CD4-positive, CD25-positive, alpha-beta regulatory T cell (primary cell): Measurements from ENCODE around the gene PTBP3. TPM values are rescaled to one million over a fixed set of nuclear protein-coding genes. Genes with fewer than 3 reads are reported as not detected.

ENCODE experiments used
- ATAC-seq, 2 donors: fragments of 150-1000 bp; cut with Tn5 transposase; one replicate each; pipeline ENCODE4 v1.10.0; 2021; ENCODE audit warnings: low read depth in 2 of 2, moderate number of reproducible peaks in 2 of 2, moderate library complexity in 1 of 2
- DNase-seq, 3 donors: peaks; one replicate each; pipeline versions ENCODE4 v3.0.0 to v3.0.0-alpha.2; 2012 to 2022; ENCODE audit warnings: mixed read lengths in 1 of 3
- H3K27ac ChIP-seq: one replicate; pipeline ENCODE4 v1.7.0; 2013; ENCODE audit warnings: mild to moderate bottlenecking, low read length; ENCODE audit not compliant: insufficient read depth, poor library complexity, severe bottlenecking
- H3K27me3 ChIP-seq: one replicate; pipeline ENCODE4 v1.7.0; 2013; ENCODE audit warnings: low read length; ENCODE audit not compliant: control insufficient read depth, insufficient read depth
- H3K36me3 ChIP-seq: one replicate; pipeline ENCODE4 v1.7.0; 2013; ENCODE audit warnings: mild to moderate bottlenecking, low read length, moderate library complexity; ENCODE audit not compliant: control insufficient read depth, insufficient read depth
- H3K4me1 ChIP-seq: 2 replicates; pipeline ENCODE4 v1.7.0; 2013; ENCODE audit warnings: mild to moderate bottlenecking, low read length; ENCODE audit not compliant: insufficient read depth, control insufficient read depth, poor library complexity, severe bottlenecking
- H3K4me3 ChIP-seq: one replicate; pipeline ENCODE4 v1.7.0; 2013; ENCODE audit warnings: low read depth, mild to moderate bottlenecking, low read length, moderate library complexity
- H3K9me3 ChIP-seq, 2 experiments: 1 replicate in 1 of 2; 2 replicates in 1 of 2; pipeline ENCODE4 v1.7.0; 2013; ENCODE audit warnings: low read length in 2 of 2, mild to moderate bottlenecking in 1 of 2, moderate library complexity in 1 of 2; ENCODE audit not compliant: control insufficient read depth in 2 of 2
- H3K27ac Mint-ChIP-seq, 3 donors: one replicate each; pipeline ENCODE4 v1.8.0; 2020 to 2022; ENCODE audit warnings: mild to moderate bottlenecking in 3 of 3, mixed read lengths in 3 of 3, moderate library complexity in 2 of 3
- H3K27me3 Mint-ChIP-seq: one replicate; pipeline ENCODE4 v1.8.0; 2022; ENCODE audit warnings: mild to moderate bottlenecking, mixed read lengths
- H3K36me3 Mint-ChIP-seq: one replicate; pipeline ENCODE4 v1.8.0; 2020; ENCODE audit warnings: mixed read lengths
- H3K4me1 Mint-ChIP-seq, 4 donors: one replicate each; pipeline ENCODE4 v1.8.0; 2020 to 2022; ENCODE audit warnings: mixed read lengths in 4 of 4, mild to moderate bottlenecking in 1 of 4
- H3K4me3 Mint-ChIP-seq, 4 donors: one replicate each; pipeline ENCODE4 v1.8.0; 2020 to 2022; ENCODE audit warnings: mild to moderate bottlenecking in 4 of 4, mixed read lengths in 4 of 4, moderate library complexity in 3 of 4
- H3K9me3 Mint-ChIP-seq, 7 donors: one replicate each; pipeline ENCODE4 v1.8.0; 2020 to 2022; ENCODE audit warnings: mixed read lengths in 7 of 7, mild to moderate bottlenecking in 3 of 7, moderate library complexity in 2 of 7
- polyA plus RNA-seq, 4 donors: library from polyadenylated mRNA; unstranded; fragments of 300-500 nt; fragmentation: Illumina TruSeq; gene quantifications; one replicate each; pipeline ENCODE4 v1.2.3, GENCODE V29; 2021
- total RNA-seq: library from RNA; stranded (reverse); gene quantifications from one replicate; pipeline ENCODE4 v1.2.3, GENCODE V29; 2022

Gene PTBP3
- total RNA-seq (144 TPM), polyA plus RNA-seq (10 to 100 TPM; 49.5 to 56.8 (median 52.8) TPM)

- no peaks in the 10 kb centered on the region for H3K36me3 ChIP-seq
- H3K4me1 ChIP-seq = peaks cover 44% of the 10 kb centered on the region
- Mint-ChIP-seq H3K27ac (peak within 1 kb of the TSS; percentile 90 to 96 (median 93)), H3K4me3 (peak within 1 kb of the TSS; percentile 95 to 99 (median 97)), H3K9me3 (peaks cover 0 to 2% (median 0%) of the 10 kb centered on the region in 7 donors), H3K36me3 (peaks cover 5% of the 10 kb centered on the region), H3K4me1 (peaks cover 28 to 42% (median 36%) of the 10 kb centered on the region in 4 donors), H3K27me3 (no peaks in the 10 kb centered on the region)
- peak within 1 kb of the TSS; percentile 96 for H3K4me3 ChIP-seq
- ATAC-seq = peak; percentile 55 to 56
- DNase-seq = peak; percentile 73 to 89 (median 76)
- no peaks in the 10 kb centered on the region for H3K9me3 ChIP-seq
- H3K27ac ChIP-seq = peak within 1 kb of the TSS; percentile 95
- no peaks in the 10 kb centered on the region for H3K27me3 ChIP-seq
Observed at GRCh38 chr9:112332977-112333638, at the start of gene PTBP3. Gene PTBP3 (minus strand): TSS chr9:112333619. CDS start chr9:112297865, 35,754 bp downstream.

DNA sequence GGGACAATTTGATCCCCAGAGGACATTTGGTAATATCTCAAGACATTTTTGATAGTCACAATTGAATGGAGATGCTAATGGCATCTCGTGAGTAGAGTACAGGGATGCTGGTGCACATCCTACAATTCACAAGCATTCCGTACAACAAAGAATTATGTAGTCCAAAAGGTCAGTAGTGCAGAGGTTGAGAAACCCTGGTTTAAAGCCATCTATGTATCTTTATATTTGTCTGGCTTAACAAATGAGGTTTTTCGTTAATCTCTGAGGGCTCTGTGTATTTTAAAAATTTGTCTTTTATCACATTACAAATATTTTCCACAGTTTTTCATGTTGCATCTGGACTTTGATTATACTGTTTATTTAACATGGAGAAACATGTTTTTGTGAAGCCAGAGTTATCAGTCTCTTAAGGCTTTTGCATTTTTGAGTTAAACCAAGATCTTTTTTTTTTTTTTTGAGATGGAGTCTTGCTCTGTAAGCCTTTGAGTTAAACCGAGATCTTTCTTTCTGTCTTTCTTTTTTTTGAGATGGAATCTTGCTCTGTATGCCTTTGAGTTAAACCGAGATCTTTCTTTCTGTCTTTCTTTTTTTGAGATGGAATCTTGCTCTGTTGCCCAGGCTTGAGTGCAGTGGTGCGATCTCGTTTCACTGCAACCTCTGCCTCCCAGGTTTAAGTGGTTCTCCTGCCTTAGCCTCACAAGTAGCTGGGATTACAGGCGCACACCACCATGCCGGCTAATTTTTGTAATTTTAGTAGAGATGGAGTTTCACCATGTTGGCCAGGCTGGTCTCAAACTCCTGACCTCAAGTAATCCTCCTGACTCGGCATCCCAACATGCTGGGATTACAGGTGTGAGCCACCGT, 49.3 kb upstream of the PTBP3 start:
- Histone ChIP-seq H3K9me3 (no peaks in the 10 kb centered on the region), H3K4me1 (peaks cover 24% of the 10 kb centered on the region), H3K27ac (no peak overlapping the region), H3K27me3 (no peaks in the 10 kb centered on the region), H3K36me3 (no peaks in the 10 kb centered on the region), H3K4me3 (no peak overlapping the region)
- H3K27ac Mint-ChIP-seq = peak overlapping the region in 1 of 3 donors; percentile 13
- no peaks in the 10 kb centered on the region for H3K9me3 Mint-ChIP-seq
- H3K4me3 Mint-ChIP-seq = peak overlapping the region; percentile 1 to 99 (median 73)
- ATAC-seq (no peak), DNase-seq (no peak)
- H3K27me3 Mint-ChIP-seq = no peaks in the 10 kb centered on the region
- H3K4me1 Mint-ChIP-seq = peaks cover 33 to 64% (median 47%) of the 10 kb centered on the region in 4 donors
- peaks cover 4% of the 10 kb centered on the region for H3K36me3 Mint-ChIP-seq

- ATAC-seq = no peak
- no peak overlapping the region for H3K27ac ChIP-seq
- peaks cover 39 to 66% (median 53%) of the 10 kb centered on the region in 4 donors for H3K4me1 Mint-ChIP-seq
- no peaks in the 10 kb centered on the region for H3K9me3 ChIP-seq
- H3K4me3 ChIP-seq = no peak overlapping the region
- peak overlapping the region in 1 of 3 donors; percentile 13 for H3K27ac Mint-ChIP-seq
- H3K27me3 Mint-ChIP-seq = no peaks in the 10 kb centered on the region
- H3K36me3 ChIP-seq = no peaks in the 10 kb centered on the region
- DNase-seq = no peak
- H3K4me1 ChIP-seq = peaks cover 30% of the 10 kb centered on the region
- peak overlapping the region in 2 of 4 donors; percentile 80 to 99 for H3K4me3 Mint-ChIP-seq
- no peaks in the 10 kb centered on the region for H3K9me3 Mint-ChIP-seq
- H3K27me3 ChIP-seq = no peaks in the 10 kb centered on the region
- H3K36me3 Mint-ChIP-seq = no peaks in the 10 kb centered on the region
Observed at GRCh38 chr9:112382066-112382465, 48.6 kb upstream of the PTBP3 start.

GRCh38 chr9:112380825-112381221, 47.4 kb upstream of the PTBP3 start:
- DNase-seq = peak in 1 of 3 donors; percentile 51
- peak overlapping the region in 2 of 3 donors; percentile 82 to 95 for H3K27ac Mint-ChIP-seq

GRCh38 chr9:112380102-112380824, 46.8 kb upstream of the PTBP3 start, which contains the start of gene HSDL2:
Gene HSDL2 (plus strand): TSS chr9:112380108. CDS start chr9:112380164, 56 bp downstream.
- Histone ChIP-seq H3K4me1 (peaks cover 36% of the 10 kb centered on the region), H3K36me3 (no peaks in the 10 kb centered on the region), H3K9me3 (no peaks in the 10 kb centered on the region), H3K27me3 (no peaks in the 10 kb centered on the region), H3K27ac (peak within 1 kb of the TSS; percentile 87), H3K4me3 (peak within 1 kb of the TSS; percentile 99)
- Mint-ChIP-seq H3K4me1 (peaks cover 33 to 74% (median 59%) of the 10 kb centered on the region in 4 donors), H3K27ac (peak within 1 kb of the TSS; percentile 94 to 97 (median 95)), H3K4me3 (peak within 1 kb of the TSS; percentile 99 to 100 (median 100)), H3K27me3 (no peaks in the 10 kb centered on the region), H3K36me3 (peaks cover 3% of the 10 kb centered on the region), H3K9me3 (no peaks in the 10 kb centered on the region)
- ATAC-seq (peak in 1 of 2 donors; percentile 22), DNase-seq (peak in 2 of 3 donors; percentile 25 to 50)

More at GRCh38 chr9:112380825-112381221, 47.4 kb upstream of the PTBP3 start:
- Histone ChIP-seq H3K27me3 (no peaks in the 10 kb centered on the region), H3K4me1 (peaks cover 36% of the 10 kb centered on the region), H3K9me3 (no peaks in the 10 kb centered on the region), H3K36me3 (no peaks in the 10 kb centered on the region), H3K27ac (no peak overlapping the region), H3K4me3 (peak overlapping the region; percentile 78)
- Mint-ChIP-seq H3K4me3 (peak overlapping the region; percentile 99 to 100 (median 100)), H3K4me1 (peaks cover 33 to 71% (median 58%) of the 10 kb centered on the region in 4 donors), H3K9me3 (no peaks in the 10 kb centered on the region), H3K27me3 (no peaks in the 10 kb centered on the region), H3K36me3 (no peaks in the 10 kb centered on the region)
- ATAC-seq = no peak

- peaks cover 6% of the 10 kb centered on the region for H3K36me3 Mint-ChIP-seq
- peak overlapping the region; percentile 94 to 97 (median 95) for H3K27ac Mint-ChIP-seq
- no peaks in the 10 kb centered on the region for H3K36me3 ChIP-seq
- peak overlapping the region; percentile 87 for H3K27ac ChIP-seq
- ATAC-seq (peak; percentile 91 to 93), DNase-seq (peak; percentile 92 to 98 (median 96))
- H3K4me3 ChIP-seq = peak overlapping the region; percentile 99
- H3K4me1 ChIP-seq = peaks cover 33% of the 10 kb centered on the region
- peak overlapping the region; percentile 99 to 100 (median 100) for H3K4me3 Mint-ChIP-seq
- H3K9me3 Mint-ChIP-seq = no peaks in the 10 kb centered on the region
- no peaks in the 10 kb centered on the region for H3K27me3 Mint-ChIP-seq
- H3K4me1 Mint-ChIP-seq = peaks cover 26 to 72% (median 55%) of the 10 kb centered on the region in 4 donors
- no peaks in the 10 kb centered on the region for H3K9me3 ChIP-seq
- H3K27me3 ChIP-seq = no peaks in the 10 kb centered on the region
Observed at GRCh38 chr9:112379177-112380101, 46.0 kb upstream of the PTBP3 start.
